Neural crest cell (in vitro differentiated cells): ENCODE measurements around the gene IPPK. TPM values are rescaled to one million over a fixed set of nuclear protein-coding genes. Genes with fewer than 3 reads are reported as not detected.

Source experiments
- DNase-seq: peaks from one replicate; pipeline ENCODE4 v3.0.0; 2021; ENCODE audit warnings: low read depth, mixed read lengths, low spot score
- H3K27ac Mint-ChIP-seq: one replicate; pipeline ENCODE4 v1.8.0; 2021; ENCODE audit warnings: mild to moderate bottlenecking, mixed read lengths; ENCODE audit not compliant: unreplicated experiment
- H3K27me3 Mint-ChIP-seq: 2 replicates; pipeline ENCODE4 v1.8.0; 2021; ENCODE audit warnings: low read depth, mild to moderate bottlenecking, mixed read lengths
- H3K36me3 Mint-ChIP-seq: 2 replicates; pipeline ENCODE4 v1.8.0; 2021; ENCODE audit warnings: low read depth, mild to moderate bottlenecking, mixed read lengths
- H3K4me1 Mint-ChIP-seq: 2 replicates; pipeline ENCODE4 v1.8.0; 2021; ENCODE audit warnings: mixed read lengths
- H3K4me3 Mint-ChIP-seq: one replicate; pipeline ENCODE4 v1.8.0; 2021; ENCODE audit warnings: mild to moderate bottlenecking, mixed read lengths
- H3K9me3 Mint-ChIP-seq: 2 replicates; pipeline ENCODE4 v1.8.0; 2021; ENCODE audit warnings: mixed read lengths
- total RNA-seq: library from RNA; stranded (reverse); gene quantifications from 2 replicates; pipeline ENCODE4 v1.2.1, GENCODE V29; 2021
- TF ChIP-seq, protein P1 (sequence below): fragments of 200-600 bp; sonication (generic); conservative IDR thresholded peaks from 2 replicates; pipeline ENCODE4 v1.5.0; 2021; ENCODE audit warnings: antibody characterized with exemption, mild to moderate bottlenecking

IPPK gene
- total RNA-seq, 1 donor from 2014 or later: 13.1 TPM

DNA sequence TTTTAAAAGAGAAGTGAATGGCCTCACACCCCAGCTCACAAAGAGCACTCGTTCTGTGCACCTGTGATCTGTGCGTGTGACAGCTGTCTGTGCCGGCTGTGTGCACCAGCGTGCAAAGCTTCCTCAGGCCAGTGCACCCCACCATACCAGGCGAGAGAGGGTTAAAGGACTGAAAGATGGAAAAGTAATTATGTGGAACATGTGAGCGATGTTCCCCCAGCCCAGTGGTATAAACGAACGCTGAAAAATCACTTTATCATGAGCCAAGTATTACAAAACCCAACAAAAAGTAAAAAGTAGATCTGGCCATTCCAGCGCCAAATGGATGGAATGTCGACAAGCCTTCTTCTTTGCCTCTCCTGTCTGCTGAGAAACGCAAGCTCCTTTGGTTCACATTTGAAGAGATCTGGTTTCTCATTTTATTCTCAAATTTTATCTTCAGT is 53.7 kb downstream of the IPPK start:
- DNase-seq: no peak
- Mint-ChIP-seq H3K9me3 (no peaks in the 10 kb centered on the region), H3K4me1 (no peaks in the 10 kb centered on the region), H3K27ac (no peak overlapping the region), H3K27me3 (no peaks in the 10 kb centered on the region), H3K36me3 (peaks cover 13% of the 10 kb centered on the region), H3K4me3 (no peak overlapping the region)
- TF ChIP-seq, protein P1, sequence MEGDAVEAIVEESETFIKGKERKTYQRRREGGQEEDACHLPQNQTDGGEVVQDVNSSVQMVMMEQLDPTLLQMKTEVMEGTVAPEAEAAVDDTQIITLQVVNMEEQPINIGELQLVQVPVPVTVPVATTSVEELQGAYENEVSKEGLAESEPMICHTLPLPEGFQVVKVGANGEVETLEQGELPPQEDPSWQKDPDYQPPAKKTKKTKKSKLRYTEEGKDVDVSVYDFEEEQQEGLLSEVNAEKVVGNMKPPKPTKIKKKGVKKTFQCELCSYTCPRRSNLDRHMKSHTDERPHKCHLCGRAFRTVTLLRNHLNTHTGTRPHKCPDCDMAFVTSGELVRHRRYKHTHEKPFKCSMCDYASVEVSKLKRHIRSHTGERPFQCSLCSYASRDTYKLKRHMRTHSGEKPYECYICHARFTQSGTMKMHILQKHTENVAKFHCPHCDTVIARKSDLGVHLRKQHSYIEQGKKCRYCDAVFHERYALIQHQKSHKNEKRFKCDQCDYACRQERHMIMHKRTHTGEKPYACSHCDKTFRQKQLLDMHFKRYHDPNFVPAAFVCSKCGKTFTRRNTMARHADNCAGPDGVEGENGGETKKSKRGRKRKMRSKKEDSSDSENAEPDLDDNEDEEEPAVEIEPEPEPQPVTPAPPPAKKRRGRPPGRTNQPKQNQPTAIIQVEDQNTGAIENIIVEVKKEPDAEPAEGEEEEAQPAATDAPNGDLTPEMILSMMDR: no peak

GRCh38 chr9:92615790-92616189 is 54.1 kb downstream of the IPPK start:
- TF ChIP-seq, protein P1: no peak
- DNase-seq: no peak
- H3K4me1 Mint-ChIP-seq: no peaks in the 10 kb centered on the region
- no peak overlapping the region for H3K4me3 Mint-ChIP-seq
- H3K27ac Mint-ChIP-seq: no peak overlapping the region
- no peaks in the 10 kb centered on the region for H3K27me3 Mint-ChIP-seq
- peaks cover 13% of the 10 kb centered on the region for H3K36me3 Mint-ChIP-seq
- no peaks in the 10 kb centered on the region for H3K9me3 Mint-ChIP-seq

DNA sequence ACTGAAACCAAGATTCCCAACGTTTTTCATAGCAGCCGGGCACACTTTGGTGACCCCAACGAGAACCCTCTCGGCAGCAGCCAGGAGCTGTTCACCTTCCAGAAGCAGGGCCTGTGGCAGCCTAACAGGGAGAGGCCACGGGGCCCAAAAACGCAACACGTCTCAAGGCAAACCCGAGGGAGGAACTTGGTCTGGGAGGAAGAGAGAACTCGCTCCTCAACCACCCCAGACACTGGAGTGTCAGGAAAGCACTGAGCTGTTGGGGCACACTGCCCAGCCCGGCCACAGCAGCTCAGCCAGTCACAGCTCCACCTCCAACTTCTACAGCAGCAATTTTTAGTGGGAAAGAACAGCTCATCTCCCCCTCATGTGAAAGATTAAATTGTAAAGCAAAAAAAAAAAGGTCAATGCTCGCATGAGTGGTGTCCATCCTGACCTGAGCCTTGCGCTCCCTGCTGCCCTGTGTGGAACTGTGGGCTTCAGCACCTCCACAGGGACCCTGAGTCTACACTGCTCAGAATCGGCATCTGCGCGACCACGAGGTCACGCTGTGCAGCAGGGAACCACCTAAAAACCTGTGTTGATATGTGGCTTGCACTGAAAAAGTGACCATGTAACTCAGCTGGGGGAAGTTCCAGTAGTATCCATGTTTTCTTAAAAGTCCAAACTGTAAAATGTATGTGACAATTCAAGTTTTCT is 55.0 kb downstream of the IPPK start:
- no peaks in the 10 kb centered on the region for H3K4me1 Mint-ChIP-seq
- no peaks in the 10 kb centered on the region for H3K9me3 Mint-ChIP-seq
- H3K27ac Mint-ChIP-seq: no peak overlapping the region
- DNase-seq: no peak
- H3K4me3 Mint-ChIP-seq: no peak overlapping the region
- peaks cover 10% of the 10 kb centered on the region for H3K36me3 Mint-ChIP-seq
- TF ChIP-seq, protein P1: no peak
- H3K27me3 Mint-ChIP-seq: no peaks in the 10 kb centered on the region

GRCh38 chr9:92614123-92614510 is 55.8 kb downstream of the IPPK start:
- no peak for DNase-seq
- Mint-ChIP-seq H3K9me3 (no peaks in the 10 kb centered on the region), H3K27me3 (no peaks in the 10 kb centered on the region), H3K36me3 (peaks cover 10% of the 10 kb centered on the region), H3K4me1 (peaks cover 4% of the 10 kb centered on the region), H3K27ac (no peak overlapping the region), H3K4me3 (no peak overlapping the region)
- TF ChIP-seq, protein P1: no peak

DNA sequence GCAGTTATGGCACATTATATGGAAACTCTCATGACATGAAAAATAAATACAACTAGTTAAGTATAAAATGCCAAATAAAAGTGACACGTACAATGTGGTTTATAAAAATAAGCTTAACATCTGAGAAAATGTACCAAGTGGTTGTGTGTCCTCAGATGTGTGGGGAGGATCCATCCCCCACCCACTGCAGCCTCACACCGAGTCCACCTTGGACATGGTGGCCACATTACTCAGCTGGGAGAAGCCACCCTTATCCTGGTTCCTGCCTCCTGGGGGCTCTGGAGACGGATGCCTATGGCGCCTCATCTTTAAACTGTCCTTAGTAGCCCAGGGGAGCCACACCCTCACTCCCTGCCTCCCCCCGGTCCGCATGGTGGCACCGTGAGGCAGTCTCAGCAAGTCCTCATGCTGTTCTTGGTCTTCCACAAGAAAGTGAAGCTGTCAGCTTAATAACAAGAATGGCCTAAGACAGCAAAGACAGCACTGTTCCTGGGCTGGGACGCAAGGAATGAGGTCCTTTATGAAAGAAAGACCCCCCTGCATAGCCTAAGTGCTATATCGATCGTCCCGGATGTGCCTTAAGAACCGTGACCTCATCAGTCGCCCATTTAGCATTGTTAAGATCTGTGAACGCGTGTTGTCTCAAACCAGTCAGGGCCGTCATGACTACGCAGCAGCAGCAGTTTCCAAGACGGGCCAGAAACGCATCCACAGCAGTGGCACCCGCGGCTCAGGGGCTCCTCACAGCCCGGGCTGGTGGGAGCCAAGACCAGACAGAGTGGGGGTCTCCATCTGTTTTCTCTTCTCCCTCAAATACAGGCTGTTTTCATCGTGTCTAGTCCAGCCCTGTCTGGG is 56.4 kb downstream of the IPPK start:
- DNase-seq: no peak
- TF ChIP-seq, protein P1: no peak
- H3K27ac Mint-ChIP-seq: no peak overlapping the region
- H3K27me3 Mint-ChIP-seq: no peaks in the 10 kb centered on the region
- no peaks in the 10 kb centered on the region for H3K9me3 Mint-ChIP-seq
- H3K36me3 Mint-ChIP-seq: peaks cover 10% of the 10 kb centered on the region
- no peak overlapping the region for H3K4me3 Mint-ChIP-seq
- peaks cover 9% of the 10 kb centered on the region for H3K4me1 Mint-ChIP-seq
